ENCODE measurements around the gene EPM2AIP1.

- TF ChIP-seq CTCF (IDR thresholded peaks at IDR 0.05; ENCODE audit: low read depth, low read length, missing input control) (no peak), TAF1 (conservative IDR thresholded peaks at IDR 0.05) (no peak), REST (IDR thresholded peaks at IDR 0.05) (no peak), EGR1 (IDR thresholded peaks at IDR 0.05; ENCODE audit: low read depth in 2 of 2) (no peak), RXRA (IDR thresholded peaks at IDR 0.05) (no peak), MAX (IDR thresholded peaks at IDR 0.05) (no peak), YY1 (IDR thresholded peaks at IDR 0.05) (no peak), ATF3 (IDR thresholded peaks at IDR 0.05) (no peak), ZBTB33 (IDR thresholded peaks at IDR 0.05) (no peak), RAD21 (IDR thresholded peaks at IDR 0.05) (no peak), SP1 (IDR thresholded peaks at IDR 0.05) (no peak)
Measured at GRCh38 chr3:37024820-37025405, 32.0 kb upstream of the EPM2AIP1 start.
